K562 (cell line): ENCODE measurements around the gene LMTK2. TPM values are rescaled to one million over a fixed set of nuclear protein-coding genes. Genes with fewer than 3 reads are reported as not detected.

Source experiments
- ATAC-seq: fragments of 200-7000 bp; cut with Tn5 transposase; 3 replicates; pipeline ENCODE4 v1.9.1; 2020; ENCODE audit warnings: moderate library complexity
- BruUV-seq: library from RNA; stranded (reverse); fragments of 400-500 nt; replicated peaks from 2 replicates; lab custom pipeline; 2021; lab: Mats Ljungman, UMichigan
- CTCF ChIA-PET: fragments of 300-600 bp; formaldehyde crosslinking; extraction: SDS; loops from one replicate; lab custom pipeline; 2021; ENCODE audit warnings: low intra/inter-chr PET ratio; lab: Yijun Ruan, JAX
- POLR2A ChIA-PET: fragments of 300-600, 350-650 bp; sonication (Branson Sonifier 250); formaldehyde crosslinking; extraction: SDS; loops from one replicate; lab custom pipeline; 2021; ENCODE audit warnings: antibody characterized with exemption, inconsistent platforms; lab: Yijun Ruan, JAX
- DNase-seq, 4 experiments: peaks; one replicate each; pipeline versions ENCODE4 v3.0.0 to v3.0.0-alpha.2; 2011 to 2018; ENCODE audit warnings: low spot score in 3 of 4, mixed read lengths in 3 of 4; ENCODE audit errors: extremely low read depth in 1 of 4
- FAIRE-seq: peaks from 2 replicates; lab custom pipeline; 2011; peaks lifted over from hg19 to GRCh38; lab: Jason Lieb, UNC
- H2AFZ ChIP-seq: 2 replicates; pipeline ENCODE4 v1.6.0; 2011; ENCODE audit warnings: low read depth, low read length, control low read depth, inconsistent platforms
- H3K27ac ChIP-seq: fragments of 200-600 bp; 3 replicates; pipeline ENCODE4 v1.8.0; 2011; ENCODE audit warnings: low read depth, mild to moderate bottlenecking, control low read depth, inconsistent platforms, low read length, moderate library complexity, mixed read lengths; ENCODE audit errors: extremely low read depth
- H3K27me3 ChIP-seq, 2 experiments: fragments of 300-600 bp in 1 of 2; 2 replicates in 1 of 2; 3 replicates in 1 of 2; pipeline versions ENCODE4 v1.6.0 to v1.8.0; 2011; ENCODE audit warnings: inconsistent platforms in 2 of 2, low read length in 2 of 2, mild to moderate bottlenecking in 1 of 2, mixed read lengths in 1 of 2, moderate library complexity in 1 of 2; ENCODE audit not compliant: control insufficient read depth in 2 of 2, insufficient read depth in 2 of 2
- H3K36me3 ChIP-seq: fragments of 300-600 bp; 3 replicates; pipeline ENCODE4 v1.8.0; 2011; ENCODE audit warnings: mild to moderate bottlenecking, low read length, inconsistent platforms; ENCODE audit not compliant: control insufficient read depth, insufficient read depth
- H3K4me1 ChIP-seq, 2 experiments: fragments of 200-600 bp in 1 of 2; replicated peaks in 1 of 2; 2 replicates in 1 of 2; 3 replicates in 1 of 2; pipeline versions ENCODE4 v1.5.1 to v1.8.0; 2011; ENCODE audit warnings: inconsistent platforms in 2 of 2, low read length in 2 of 2, mild to moderate bottlenecking in 1 of 2, mixed read lengths in 1 of 2, moderate library complexity in 1 of 2; ENCODE audit not compliant: control insufficient read depth in 2 of 2, insufficient read depth in 2 of 2
- H3K4me2 ChIP-seq: 2 replicates; pipeline ENCODE4 v1.6.1; 2011; ENCODE audit warnings: low read length, control low read depth, inconsistent platforms, mixed read lengths; ENCODE audit not compliant: insufficient read depth
- H3K4me3 ChIP-seq: fragments of 200-600 bp; sonication (generic), shearing (Covaris generic); 2 replicates; pipeline ENCODE4 v1.5.1; 2016; ENCODE audit warnings: control low read depth, inconsistent platforms
- H3K79me2 ChIP-seq: fragments of 200-600 bp; 3 replicates; pipeline ENCODE4 v1.8.0; 2011; ENCODE audit warnings: low read length, inconsistent platforms; ENCODE audit not compliant: control insufficient read depth, insufficient read depth
- H3K9ac ChIP-seq, 2 experiments: 2 replicates each; pipeline versions ENCODE4 v1.6.0 to v1.6.1; 2011; ENCODE audit warnings: low read depth in 2 of 2, low read length in 2 of 2, control low read depth in 1 of 2, inconsistent platforms in 1 of 2, mild to moderate bottlenecking in 1 of 2, mixed read lengths in 1 of 2; ENCODE audit not compliant: insufficient read depth in 1 of 2
- H3K9me1 ChIP-seq: one replicate; pipeline ENCODE4 v1.6.0; 2011; ENCODE audit warnings: inconsistent platforms, mild to moderate bottlenecking, low read length, moderate library complexity; ENCODE audit not compliant: control insufficient read depth, insufficient read depth
- H3K9me3 ChIP-seq: replicated peaks from 2 replicates; pipeline ENCODE4 v1.5.1; 2011; ENCODE audit warnings: low read depth, low read length, inconsistent platforms; ENCODE audit not compliant: control insufficient read depth, insufficient read depth
- H4K20me1 ChIP-seq: replicated peaks from 2 replicates; pipeline ENCODE4 v1.6.1; 2011; ENCODE audit warnings: low read length, inconsistent platforms, mixed read lengths; ENCODE audit not compliant: control insufficient read depth, insufficient read depth
- RB1 ChIP-seq: fragments of 450-650 bp; IDR thresholded peaks from 2 replicates; pipeline ENCODE4 v1.6.1; 2017; ENCODE audit warnings: low read depth, mild to moderate bottlenecking
- SMAD2 ChIP-seq: fragments of 150-350 bp; IDR thresholded peaks from 2 replicates; pipeline ENCODE4 v1.6.1; 2014; ENCODE audit warnings: low read depth, mild to moderate bottlenecking, low read length
- ZBTB40 ChIP-seq, 2 experiments: fragments of 450-650 bp in 1 of 2; sonication (generic) in 1 of 2; formaldehyde crosslinking in 1 of 2; IDR thresholded peaks; 2 replicates each; pipeline versions ENCODE4 v1.7.1 to v1.9.0; 2016 to 2022; ENCODE audit warnings: inconsistent platforms in 1 of 2, mild to moderate bottlenecking in 1 of 2, missing genetic modification reagents in 1 of 2
- WGBS: fragments of 100-300 bp; shearing (Covaris generic); methylation state at CpG from one replicate; pipeline ENCODE4 v1.1.6; 2016; ENCODE audit warnings: low coverage, mixed read lengths; ENCODE audit not compliant: insufficient coverage; ENCODE audit errors: missing lambda C conversion rate; 5-methylcytosine and 5-hydroxymethylcytosine counted together
- in situ Hi-C: fragments of 300-500 bp; cut with MboI; formaldehyde crosslinking; loops from 4 replicates; pipeline ENCODE4 v1.15.0; 2018; ENCODE audit warnings: inconsistent platforms, mixed read lengths
- intact Hi-C: fragments of 100-400 bp; cut with micrococcal nuclease; formaldehyde crosslinking; loops from 2 replicates; pipeline ENCODE4 v1.14.2; 2022
- polyA plus RNA-seq, 8 experiments: library from polyadenylated mRNA; depleted of rRNA in 4 of 8; stranded (reverse) in 5 of 8; unstranded in 3 of 8; fragments of >200 nt; fragmentation: Nextera tagmentation in 2 of 8; fragmentation: Illumina TruSeq in 1 of 8; extraction: Ambion mirVana in 2 of 8; extraction: Trizol in 1 of 8; gene quantifications; 2 replicates each; pipeline versions ENCODE4 v1.2.1 to v1.2.3, GENCODE V29; 2011 to 2014; ENCODE audit warnings: inconsistent platforms in 1 of 8, missing spikeins in 1 of 8
- total RNA-seq, 7 experiments: library from RNA; depleted of rRNA in 6 of 7; stranded (reverse); fragments of >200 nt in 6 of 7; fragmentation: Illumina TruSeq in 2 of 7; extraction: Trizol in 2 of 7; gene quantifications; 2 replicates each; pipeline versions ENCODE4 v1.2.1 to v1.2.3, GENCODE V29; 2011 to 2021; ENCODE audit warnings: low replicate concordance in 1 of 7

LMTK2 gene
- total and polyA plus RNA-seq, 9 of the 15 experiments (the other 6 are each of a cell fraction or from before 2014, with no cell fraction given) = 0.78 to 16.4 (median 6.3) TPM

DNA sequence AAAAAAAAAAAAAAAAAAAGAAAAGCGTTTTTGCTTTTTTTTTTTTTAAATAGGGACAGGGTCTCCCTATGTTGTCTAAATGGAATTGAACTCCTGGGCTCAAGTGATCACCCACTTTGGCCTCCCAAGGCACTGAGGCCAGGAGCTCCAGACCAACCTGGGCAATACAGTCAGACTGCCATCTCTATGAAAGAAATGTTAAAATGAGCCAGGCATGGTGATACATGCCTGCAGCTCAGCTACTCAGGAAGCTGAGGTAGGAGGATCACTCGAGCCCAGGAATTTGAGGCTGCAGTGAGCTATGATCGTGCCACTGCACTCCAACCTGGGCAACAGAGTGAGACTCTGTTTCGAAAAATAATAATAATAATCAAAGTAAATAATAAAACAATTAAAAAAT lies 16.5 kb upstream of the LMTK2 start:
- 2% methylated on average over 3 of the region's 4 CpGs for WGBS
- ATAC-seq = no peak
- no peak overlapping the region for H3K4me2 ChIP-seq
- no peak for TF ChIP-seq RB1
- H3K4me3 ChIP-seq = no peak overlapping the region
- H3K9ac ChIP-seq = no peak overlapping the region
- H2AFZ ChIP-seq = no peak overlapping the region
- no peaks in the 10 kb centered on the region for H3K4me1 ChIP-seq
- POLR2A ChIA-PET = no interaction called here
- no peak overlapping the region for H3K27ac ChIP-seq
- DNase-seq = no peak
- no TSS peak for BruUV-seq
- H3K9me1 ChIP-seq = no peaks in the 10 kb centered on the region
- H3K36me3 ChIP-seq = no peaks in the 10 kb centered on the region
- H3K9me3 ChIP-seq = no peaks in the 10 kb centered on the region; the same call in 1 of the 2 replicates
- FAIRE-seq = no peak
- in situ Hi-C loops = no loop called here
- CTCF ChIA-PET = no interaction called here
- H3K79me2 ChIP-seq = no peaks in the 10 kb centered on the region
- intact Hi-C loops = no loop called here
- 0 out of 2 replicates have a peak, but pooled peaks cover 4% of the 10 kb centered on the region for H4K20me1 ChIP-seq
- peaks cover 22 to 30% of the 10 kb centered on the region in 2 experiments for H3K27me3 ChIP-seq

DNA sequence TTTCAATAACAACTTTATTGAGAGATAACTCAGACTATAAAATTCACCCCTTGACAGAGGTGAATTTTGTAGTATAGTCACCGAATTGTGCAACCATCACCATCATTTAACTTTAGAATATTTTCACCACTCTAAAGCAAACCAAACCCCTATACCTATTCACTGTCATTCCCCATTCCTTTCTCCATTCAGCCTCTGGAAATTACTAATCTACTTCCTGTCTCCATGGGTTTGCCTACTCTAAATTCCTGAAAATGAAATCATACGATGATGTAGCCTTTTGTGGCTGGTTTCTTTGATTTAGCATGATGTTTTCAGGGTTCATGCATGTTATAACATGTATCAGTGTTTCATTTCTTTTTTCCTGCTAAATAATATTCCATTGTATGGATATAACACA lies 15.6 kb upstream of the LMTK2 start:
- H3K79me2 ChIP-seq = no peaks in the 10 kb centered on the region
- 2% methylated on average over 2 of the region's 2 CpGs for WGBS
- peaks cover 18 to 21% of the 10 kb centered on the region in 2 experiments for H3K27me3 ChIP-seq
- intact Hi-C loops = no loop called here
- no peak overlapping the region for H3K27ac ChIP-seq
- H3K9me1 ChIP-seq = no peaks in the 10 kb centered on the region
- TF ChIP-seq ZBTB40 (IDR thresholded peaks at IDR 0.05) = peak; percentile 42; the same call in 1 of the 2 replicates
- TF ChIP-seq ZBTB40 (CRISPR knock-in tag; IDR thresholded peaks at IDR 0.05) = no peak
- TF ChIP-seq SMAD2 = no peak
- ATAC-seq (no peak), FAIRE-seq (no peak), DNase-seq (no peak)
- in situ Hi-C loops = no loop called here
- POLR2A ChIA-PET = no interaction called here
- H3K36me3 ChIP-seq = no peaks in the 10 kb centered on the region
- H3K9ac ChIP-seq = no peak overlapping the region
- H3K4me1 ChIP-seq = no peaks in the 10 kb centered on the region
- no peak overlapping the region for H3K4me3 ChIP-seq
- no peak overlapping the region for H2AFZ ChIP-seq
- no peaks in the 10 kb centered on the region; the same call in 1 of the 2 replicates for H3K9me3 ChIP-seq
- BruUV-seq = no TSS peak
- CTCF ChIA-PET = interaction anchor here (0.6 kb wide), 1 partner anchor 413 kb away, joined by 3 read pairs; no protein-coding TSS in a partner anchor
- no peak overlapping the region for H3K4me2 ChIP-seq
- H4K20me1 ChIP-seq = 0 out of 2 replicates have a peak, but pooled peaks cover 1% of the 10 kb centered on the region
